ENCODE data around the gene GSDMA. TPM values are rescaled to one million over a fixed set of nuclear protein-coding genes. Genes with fewer than 3 reads are reported as not detected.

GSDMA gene
- polyA plus RNA-seq, 6 donors from 2014 or later: 0.19 to 0.21 TPM; not detected in 4

- Mint-ChIP-seq H3K9me3 (no peaks in the 10 kb centered on the region), H3K36me3 (no peaks in the 10 kb centered on the region), H3K4me1 (peaks cover 19 to 75% (median 48%) of the 10 kb centered on the region in 3 donors), H3K27me3 (no peaks in the 10 kb centered on the region), H3K27ac (peak overlapping the region; percentile 80 to 84 (median 82)), H3K4me3 (peak overlapping the region; percentile 75 to 94 (median 86))
- no peak for ATAC-seq (ENCODE audit: low read depth in 2 of 2)
- no peak for DNase-seq
Observed at GRCh38 chr17:39953471-39953888, 9.3 kb upstream of the GSDMA start.

GRCh38 chr17:39954876-39955275, 7.9 kb upstream of the GSDMA start:
- no peaks in the 10 kb centered on the region for H3K9me3 Mint-ChIP-seq
- peaks cover 20 to 74% (median 54%) of the 10 kb centered on the region in 3 donors for H3K4me1 Mint-ChIP-seq
- H3K27ac Mint-ChIP-seq: peak overlapping the region in 1 of 6 donors; percentile 47
- DNase-seq (no peak), ATAC-seq (ENCODE audit: low read depth in 2 of 2) (no peak)
- no peaks in the 10 kb centered on the region for H3K36me3 Mint-ChIP-seq
- H3K27me3 Mint-ChIP-seq: no peaks in the 10 kb centered on the region
- peak overlapping the region in 2 of 8 donors; percentile 9 to 70 for H3K4me3 Mint-ChIP-seq

- Mint-ChIP-seq H3K27me3 (no peaks in the 10 kb centered on the region), H3K36me3 (no peaks in the 10 kb centered on the region), H3K27ac (peak overlapping the region in 2 of 6 donors; percentile 22 to 70), H3K4me3 (peak overlapping the region in 1 of 8 donors; percentile 36), H3K9me3 (no peaks in the 10 kb centered on the region), H3K4me1 (peaks cover 20 to 73% (median 54%) of the 10 kb centered on the region in 3 donors)
- DNase-seq (no peak), ATAC-seq (ENCODE audit: low read depth in 2 of 2) (no peak)
Observed at GRCh38 chr17:39955726-39956225, 7.0 kb upstream of the GSDMA start.

GRCh38 chr17:39960524-39961041, 2.2 kb upstream of the GSDMA start:
- no peak for DNase-seq
- Mint-ChIP-seq H3K27me3 (no peaks in the 10 kb centered on the region), H3K27ac (peak overlapping the region in 1 of 6 donors; percentile 77), H3K9me3 (no peaks in the 10 kb centered on the region), H3K4me3 (peak overlapping the region in 2 of 8 donors; percentile 8 to 42), H3K4me1 (peaks cover 14 to 56% (median 40%) of the 10 kb centered on the region in 3 donors), H3K36me3 (no peaks in the 10 kb centered on the region)
- no peak for ATAC-seq (ENCODE audit: low read depth in 2 of 2)

GRCh38 chr17:39963829-39964228, 1.0 kb downstream of the GSDMA start:
- peaks cover 17 to 39% (median 20%) of the 10 kb centered on the region in 3 donors for H3K4me1 Mint-ChIP-seq
- ATAC-seq (ENCODE audit: low read depth in 2 of 2): no peak
- DNase-seq: no peak
- H3K9me3 Mint-ChIP-seq: no peaks in the 10 kb centered on the region
- no peak overlapping the region for H3K27ac Mint-ChIP-seq
- H3K4me3 Mint-ChIP-seq: peak overlapping the region in 2 of 8 donors; percentile 0 to 48
- H3K36me3 Mint-ChIP-seq: no peaks in the 10 kb centered on the region
- H3K27me3 Mint-ChIP-seq: peaks cover 0 to 5% (median 0%) of the 10 kb centered on the region in 3 donors

- Mint-ChIP-seq H3K9me3 (no peaks in the 10 kb centered on the region), H3K4me3 (peak overlapping the region in 1 of 8 donors; percentile 42), H3K27me3 (peaks cover 10 to 16% (median 12%) of the 10 kb centered on the region in 3 donors), H3K36me3 (no peaks in the 10 kb centered on the region), H3K27ac (no peak overlapping the region), H3K4me1 (peaks cover 12 to 26% (median 13%) of the 10 kb centered on the region in 3 donors)
- ATAC-seq (ENCODE audit: low read depth in 2 of 2) (no peak), DNase-seq (no peak)
Observed at GRCh38 chr17:39965017-39965699, 2.4 kb downstream of the GSDMA start.

- Mint-ChIP-seq H3K9me3 (no peaks in the 10 kb centered on the region), H3K4me3 (no peak overlapping the region), H3K27me3 (peaks cover 22 to 28% (median 27%) of the 10 kb centered on the region in 3 donors), H3K27ac (no peak overlapping the region), H3K36me3 (no peaks in the 10 kb centered on the region), H3K4me1 (peaks cover 10 to 27% (median 12%) of the 10 kb centered on the region in 3 donors)
- ATAC-seq (ENCODE audit: low read depth in 2 of 2): no peak
- DNase-seq: no peak
Observed at GRCh38 chr17:39966771-39967170, 4.0 kb downstream of the GSDMA start.

- no peaks in the 10 kb centered on the region for H3K9me3 Mint-ChIP-seq
- H3K4me1 Mint-ChIP-seq: peaks cover 5 to 24% (median 8%) of the 10 kb centered on the region in 3 donors
- ATAC-seq (ENCODE audit: low read depth in 2 of 2): no peak
- peaks cover 29 to 37% (median 31%) of the 10 kb centered on the region in 3 donors for H3K27me3 Mint-ChIP-seq
- H3K36me3 Mint-ChIP-seq: no peaks in the 10 kb centered on the region
- no peak for DNase-seq
- H3K4me3 Mint-ChIP-seq: no peak overlapping the region
- no peak overlapping the region for H3K27ac Mint-ChIP-seq
Observed at GRCh38 chr17:39968761-39969160, 6.0 kb downstream of the GSDMA start.

- DNase-seq: no peak
- Mint-ChIP-seq H3K27ac (no peak overlapping the region), H3K36me3 (no peaks in the 10 kb centered on the region), H3K4me3 (no peak overlapping the region), H3K4me1 (peaks cover 0 to 18% (median 4%) of the 10 kb centered on the region in 3 donors), H3K27me3 (peaks cover 36 to 43% (median 36%) of the 10 kb centered on the region in 3 donors), H3K9me3 (no peaks in the 10 kb centered on the region)
- no peak for ATAC-seq (ENCODE audit: low read depth in 2 of 2)
Observed at GRCh38 chr17:39969375-39969774, 6.6 kb downstream of the GSDMA start.

- Mint-ChIP-seq H3K4me1 (peaks cover 0 to 18% (median 4%) of the 10 kb centered on the region in 3 donors), H3K9me3 (no peaks in the 10 kb centered on the region), H3K27me3 (peaks cover 36 to 45% (median 37%) of the 10 kb centered on the region in 3 donors), H3K27ac (no peak overlapping the region), H3K36me3 (no peaks in the 10 kb centered on the region), H3K4me3 (no peak overlapping the region)
- DNase-seq (no peak), ATAC-seq (ENCODE audit: low read depth in 2 of 2) (no peak)
Observed at GRCh38 chr17:39970157-39970692, 7.4 kb downstream of the GSDMA start.

GRCh38 chr17:39971076-39971603, 8.3 kb downstream of the GSDMA start:
- peak overlapping the region in 1 of 6 donors; percentile 54 for H3K27ac Mint-ChIP-seq
- H3K4me3 Mint-ChIP-seq: no peak overlapping the region
- DNase-seq (no peak), ATAC-seq (ENCODE audit: low read depth in 2 of 2) (no peak)
- peaks cover 0 to 18% (median 4%) of the 10 kb centered on the region in 3 donors for H3K4me1 Mint-ChIP-seq
- H3K27me3 Mint-ChIP-seq: peaks cover 36 to 49% (median 37%) of the 10 kb centered on the region in 3 donors
- no peaks in the 10 kb centered on the region for H3K9me3 Mint-ChIP-seq
- H3K36me3 Mint-ChIP-seq: no peaks in the 10 kb centered on the region

GRCh38 chr17:39972271-39972670, 9.5 kb downstream of the GSDMA start:
- Mint-ChIP-seq H3K4me1 (peaks cover 0 to 18% (median 1%) of the 10 kb centered on the region in 3 donors), H3K27me3 (peaks cover 36 to 49% (median 37%) of the 10 kb centered on the region in 3 donors), H3K4me3 (no peak overlapping the region), H3K36me3 (no peaks in the 10 kb centered on the region), H3K27ac (peak overlapping the region in 1 of 6 donors; percentile 77), H3K9me3 (no peaks in the 10 kb centered on the region)
- ATAC-seq (ENCODE audit: low read depth in 2 of 2) (peak in 1 of 2 donors; percentile 43), DNase-seq (no peak)

GRCh38 chr17:39973496-39973895, 10.7 kb downstream of the GSDMA start:
- no peak for DNase-seq
- no peaks in the 10 kb centered on the region for H3K9me3 Mint-ChIP-seq
- no peak for ATAC-seq (ENCODE audit: low read depth in 2 of 2)
- H3K27ac Mint-ChIP-seq: no peak overlapping the region
- peaks cover 0 to 14% (median 0%) of the 10 kb centered on the region in 3 donors for H3K4me1 Mint-ChIP-seq
- peaks cover 36 to 47% (median 37%) of the 10 kb centered on the region in 3 donors for H3K27me3 Mint-ChIP-seq
- no peaks in the 10 kb centered on the region for H3K36me3 Mint-ChIP-seq
- no peak overlapping the region for H3K4me3 Mint-ChIP-seq
